Measurements from ENCODE around the gene ZBTB5.

DNA sequence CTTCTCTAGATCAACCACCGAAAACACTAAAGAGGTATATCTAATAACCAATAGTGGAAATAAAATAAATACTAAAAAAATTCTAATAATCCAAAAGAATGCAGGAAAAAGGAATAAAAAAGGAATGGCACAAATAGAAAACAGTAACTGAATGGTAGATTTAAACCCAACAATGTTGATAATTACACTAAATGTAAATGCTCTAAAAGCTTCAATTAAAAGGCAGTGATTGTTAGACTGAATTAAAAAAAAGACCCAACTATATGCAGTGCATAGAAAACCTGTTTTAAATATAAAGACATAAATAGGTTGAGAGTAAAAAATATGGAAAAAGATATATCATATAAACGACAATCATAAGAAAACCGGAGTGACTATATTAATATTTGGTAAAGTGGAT is 9.2 kb upstream of the ZBTB5 start:
- TF ChIP-seq, protein P1, sequence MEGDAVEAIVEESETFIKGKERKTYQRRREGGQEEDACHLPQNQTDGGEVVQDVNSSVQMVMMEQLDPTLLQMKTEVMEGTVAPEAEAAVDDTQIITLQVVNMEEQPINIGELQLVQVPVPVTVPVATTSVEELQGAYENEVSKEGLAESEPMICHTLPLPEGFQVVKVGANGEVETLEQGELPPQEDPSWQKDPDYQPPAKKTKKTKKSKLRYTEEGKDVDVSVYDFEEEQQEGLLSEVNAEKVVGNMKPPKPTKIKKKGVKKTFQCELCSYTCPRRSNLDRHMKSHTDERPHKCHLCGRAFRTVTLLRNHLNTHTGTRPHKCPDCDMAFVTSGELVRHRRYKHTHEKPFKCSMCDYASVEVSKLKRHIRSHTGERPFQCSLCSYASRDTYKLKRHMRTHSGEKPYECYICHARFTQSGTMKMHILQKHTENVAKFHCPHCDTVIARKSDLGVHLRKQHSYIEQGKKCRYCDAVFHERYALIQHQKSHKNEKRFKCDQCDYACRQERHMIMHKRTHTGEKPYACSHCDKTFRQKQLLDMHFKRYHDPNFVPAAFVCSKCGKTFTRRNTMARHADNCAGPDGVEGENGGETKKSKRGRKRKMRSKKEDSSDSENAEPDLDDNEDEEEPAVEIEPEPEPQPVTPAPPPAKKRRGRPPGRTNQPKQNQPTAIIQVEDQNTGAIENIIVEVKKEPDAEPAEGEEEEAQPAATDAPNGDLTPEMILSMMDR (CRISPR knock-in tag; IDR thresholded peaks at IDR 0.05), result no peak
- TF ChIP-seq MAX (IDR thresholded peaks at IDR 0.05) (no peak), RXRB (CRISPR knock-in tag; IDR thresholded peaks at IDR 0.05; ENCODE audit: borderline replicate concordance) (no peak), HNRNPL (IDR thresholded peaks at IDR 0.05; ENCODE audit: low read depth, low read length) (no peak), AFF4 (CRISPR knock-in tag; IDR thresholded peaks at IDR 0.05) (no peak), REST (IDR thresholded peaks at IDR 0.05; ENCODE audit: borderline replicate concordance in 1 of 2, low read depth in 1 of 2, low read length in 2 of 2) (no peak), NR2C2 (CRISPR knock-in tag; IDR thresholded peaks at IDR 0.05; ENCODE audit: borderline replicate concordance) (no peak), NCOA1 (CRISPR knock-in tag; IDR thresholded peaks at IDR 0.05) (no peak), ZBTB1 (CRISPR knock-in tag; IDR thresholded peaks at IDR 0.05; ENCODE audit: borderline replicate concordance) (no peak), TMF1 (CRISPR knock-in tag; IDR thresholded peaks at IDR 0.05; ENCODE audit: low read depth) (no peak), POLR2A (IDR thresholded peaks at IDR 0.05; ENCODE audit: insufficient read depth in 1 of 2, low read depth in 2 of 2, low read length in 2 of 2) (no peak), HOXD1 (CRISPR knock-in tag; IDR thresholded peaks at IDR 0.05) (no peak)
- TF ChIP-seq, protein P2, sequence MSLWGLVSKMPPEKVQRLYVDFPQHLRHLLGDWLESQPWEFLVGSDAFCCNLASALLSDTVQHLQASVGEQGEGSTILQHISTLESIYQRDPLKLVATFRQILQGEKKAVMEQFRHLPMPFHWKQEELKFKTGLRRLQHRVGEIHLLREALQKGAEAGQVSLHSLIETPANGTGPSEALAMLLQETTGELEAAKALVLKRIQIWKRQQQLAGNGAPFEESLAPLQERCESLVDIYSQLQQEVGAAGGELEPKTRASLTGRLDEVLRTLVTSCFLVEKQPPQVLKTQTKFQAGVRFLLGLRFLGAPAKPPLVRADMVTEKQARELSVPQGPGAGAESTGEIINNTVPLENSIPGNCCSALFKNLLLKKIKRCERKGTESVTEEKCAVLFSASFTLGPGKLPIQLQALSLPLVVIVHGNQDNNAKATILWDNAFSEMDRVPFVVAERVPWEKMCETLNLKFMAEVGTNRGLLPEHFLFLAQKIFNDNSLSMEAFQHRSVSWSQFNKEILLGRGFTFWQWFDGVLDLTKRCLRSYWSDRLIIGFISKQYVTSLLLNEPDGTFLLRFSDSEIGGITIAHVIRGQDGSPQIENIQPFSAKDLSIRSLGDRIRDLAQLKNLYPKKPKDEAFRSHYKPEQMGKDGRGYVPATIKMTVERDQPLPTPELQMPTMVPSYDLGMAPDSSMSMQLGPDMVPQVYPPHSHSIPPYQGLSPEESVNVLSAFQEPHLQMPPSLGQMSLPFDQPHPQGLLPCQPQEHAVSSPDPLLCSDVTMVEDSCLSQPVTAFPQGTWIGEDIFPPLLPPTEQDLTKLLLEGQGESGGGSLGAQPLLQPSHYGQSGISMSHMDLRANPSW (CRISPR knock-in tag; IDR thresholded peaks at IDR 0.05; ENCODE audit: borderline replicate concordance), result no peak
- TF ChIP-seq, protein P3, sequence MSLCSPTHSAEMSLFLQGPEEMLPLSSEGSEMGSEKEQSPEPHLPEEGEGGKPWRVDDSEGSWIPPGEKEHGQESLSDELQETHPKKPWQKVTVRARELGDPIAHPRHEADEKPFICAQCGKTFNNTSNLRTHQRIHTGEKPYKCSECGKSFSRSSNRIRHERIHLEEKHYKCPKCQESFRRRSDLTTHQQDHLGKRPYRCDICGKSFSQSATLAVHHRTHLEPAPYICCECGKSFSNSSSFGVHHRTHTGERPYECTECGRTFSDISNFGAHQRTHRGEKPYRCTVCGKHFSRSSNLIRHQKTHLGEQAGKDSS (CRISPR knock-in tag; IDR thresholded peaks at IDR 0.05; ENCODE audit: borderline replicate concordance, low read depth), result no peak

All from HepG2 (cell line).